ENCODE data around the gene GRIA3.

DNA sequence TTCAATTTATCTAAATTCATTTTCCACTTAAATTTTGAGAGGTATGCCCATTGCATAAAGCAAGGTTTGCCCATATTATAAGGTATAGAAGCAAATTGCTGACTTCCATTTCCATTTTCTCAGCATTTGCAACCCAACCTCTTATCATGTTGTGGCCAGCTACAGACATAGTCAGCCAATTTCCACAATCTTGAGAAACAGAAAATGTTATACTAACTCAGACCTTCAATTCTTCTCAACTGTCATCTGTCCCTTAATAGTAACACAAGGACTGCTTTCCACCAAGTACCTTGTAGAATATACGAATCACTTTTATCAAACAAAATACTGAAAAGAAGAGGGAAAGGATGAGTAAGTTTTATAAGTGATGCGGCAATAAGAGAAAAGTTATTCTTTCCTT is 11.2 kb upstream of the GRIA3 start:
- TF ChIP-seq, protein P1, sequence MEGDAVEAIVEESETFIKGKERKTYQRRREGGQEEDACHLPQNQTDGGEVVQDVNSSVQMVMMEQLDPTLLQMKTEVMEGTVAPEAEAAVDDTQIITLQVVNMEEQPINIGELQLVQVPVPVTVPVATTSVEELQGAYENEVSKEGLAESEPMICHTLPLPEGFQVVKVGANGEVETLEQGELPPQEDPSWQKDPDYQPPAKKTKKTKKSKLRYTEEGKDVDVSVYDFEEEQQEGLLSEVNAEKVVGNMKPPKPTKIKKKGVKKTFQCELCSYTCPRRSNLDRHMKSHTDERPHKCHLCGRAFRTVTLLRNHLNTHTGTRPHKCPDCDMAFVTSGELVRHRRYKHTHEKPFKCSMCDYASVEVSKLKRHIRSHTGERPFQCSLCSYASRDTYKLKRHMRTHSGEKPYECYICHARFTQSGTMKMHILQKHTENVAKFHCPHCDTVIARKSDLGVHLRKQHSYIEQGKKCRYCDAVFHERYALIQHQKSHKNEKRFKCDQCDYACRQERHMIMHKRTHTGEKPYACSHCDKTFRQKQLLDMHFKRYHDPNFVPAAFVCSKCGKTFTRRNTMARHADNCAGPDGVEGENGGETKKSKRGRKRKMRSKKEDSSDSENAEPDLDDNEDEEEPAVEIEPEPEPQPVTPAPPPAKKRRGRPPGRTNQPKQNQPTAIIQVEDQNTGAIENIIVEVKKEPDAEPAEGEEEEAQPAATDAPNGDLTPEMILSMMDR (IDR thresholded peaks at IDR 0.05 in 2 of 3, conservative IDR thresholded peaks at IDR 0.05 in 1 of 3; ENCODE audit: control insufficient read depth in 2 of 3, extremely low read depth in 1 of 3, insufficient read depth in 1 of 3, low read depth in 3 of 3, low read length in 3 of 3): no peak
- TF ChIP-seq ZBTB40 (IDR thresholded peaks at IDR 0.05; ENCODE audit: borderline replicate concordance): no peak
- TF ChIP-seq CREB1 (IDR thresholded peaks at IDR 0.05; ENCODE audit: low read depth): no peak
- no peak for TF ChIP-seq ELK1 (IDR thresholded peaks at IDR 0.05; ENCODE audit: low read depth, low read length)
- no peak for TF ChIP-seq EGR1 (IDR thresholded peaks at IDR 0.05; ENCODE audit: borderline replicate concordance in 1 of 2, low read depth in 2 of 2, low read length in 2 of 2)
- no peak for TF ChIP-seq CHD2 (IDR thresholded peaks at IDR 0.05; ENCODE audit: borderline replicate concordance, low read depth, low read length)
- no peak for TF ChIP-seq PBX3 (IDR thresholded peaks at IDR 0.05; ENCODE audit: insufficient replicate concordance, low read depth, low read length)
- TF ChIP-seq EP300 (IDR thresholded peaks at IDR 0.05; ENCODE audit: borderline replicate concordance in 1 of 2, control insufficient read depth in 1 of 2, low read depth in 2 of 2, low read length in 2 of 2): no peak
- TF ChIP-seq CHD4 (IDR thresholded peaks at IDR 0.05): no peak
- no peak for TF ChIP-seq EZH2 (IDR thresholded peaks at IDR 0.05; ENCODE audit: borderline replicate concordance, control insufficient read depth, low read depth, low read length)
- TF ChIP-seq POLR2AphosphoS5 (IDR thresholded peaks at IDR 0.05; ENCODE audit: low read length): no peak
